ENCODE results near the gene SPINK8. TPM values are rescaled to one million over a fixed set of nuclear protein-coding genes. Genes with fewer than 3 reads are reported as not detected.
"Not testable (repeated sequence)": the region's sequence is repeated elsewhere in the genome, so short reads cannot be mapped to it uniquely, and the experiment has no call there.

The SPINK8 gene
- total RNA-seq, 1 donor from 2014 or later, result not detected

GRCh38 chr3:48280881-48281280, 52.6 kb downstream of the SPINK8 start:
- no peak for DNase-seq (ENCODE audit: low spot score)
- ATAC-seq, result no peak

DNA sequence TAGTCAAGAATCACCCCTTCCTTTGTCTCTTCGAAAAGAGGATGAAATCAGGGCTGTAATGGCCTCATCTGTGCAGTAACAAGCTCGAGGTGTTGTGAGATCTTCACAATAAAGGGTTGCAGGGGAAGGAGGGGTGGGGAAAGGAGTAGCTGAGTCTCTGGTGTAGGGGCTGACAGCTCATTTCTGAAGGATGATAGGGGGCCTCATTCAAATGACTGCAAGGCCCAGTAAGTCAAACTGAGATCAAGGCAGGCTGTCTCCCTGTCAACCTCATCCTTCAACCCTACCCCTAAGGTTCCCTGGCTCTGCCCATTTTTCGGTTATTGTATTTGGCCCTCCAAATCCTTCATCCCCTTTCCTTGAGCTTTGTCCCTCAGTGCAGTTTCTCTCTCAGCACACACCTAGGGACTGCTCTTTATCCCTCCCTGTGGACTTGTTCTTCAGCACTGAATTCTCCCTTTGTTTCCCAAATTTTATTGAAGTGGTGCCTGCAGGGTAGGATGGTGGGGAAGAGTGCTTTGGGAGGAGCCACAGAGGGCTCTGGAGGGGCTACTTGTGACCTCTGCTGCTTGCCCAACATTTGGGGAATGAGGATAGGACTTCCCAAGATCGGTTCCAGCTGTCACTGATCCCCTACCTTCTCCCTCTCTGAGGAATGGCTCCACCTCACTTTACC, 54.4 kb downstream of the SPINK8 start:
- DNase-seq (ENCODE audit: low spot score) (no peak), ATAC-seq (no peak)

- ATAC-seq (no peak), DNase-seq (ENCODE audit: low spot score) (no peak)
These were observed 56.4 kb downstream of the SPINK8 start for GRCh38 chr3:48276911-48277641.

GRCh38 chr3:48275287-48276027, 58.0 kb downstream of the SPINK8 start:
- no peak for ATAC-seq
- no peak for DNase-seq (ENCODE audit: low spot score)

DNA sequence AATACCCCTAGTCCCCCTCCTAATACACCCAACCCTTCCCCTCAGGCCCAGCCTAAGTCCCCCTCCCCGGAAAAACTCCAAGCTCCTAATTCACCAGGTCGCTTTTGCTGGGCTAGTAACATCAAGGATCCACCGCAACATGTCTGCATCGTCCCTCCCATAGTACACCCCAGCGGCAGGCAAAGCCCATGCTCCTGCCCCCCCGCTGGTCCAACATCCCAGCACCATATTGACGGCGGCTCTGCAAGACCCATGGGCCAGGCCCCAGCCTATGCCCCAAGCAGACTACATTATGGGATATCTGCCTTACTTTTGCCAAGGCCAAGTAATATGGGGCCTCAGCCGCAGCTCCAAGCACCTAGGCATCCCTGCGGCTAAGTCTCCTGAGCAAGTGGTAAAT, 59.0 kb downstream of the SPINK8 start:
- no peak for ATAC-seq

DNA sequence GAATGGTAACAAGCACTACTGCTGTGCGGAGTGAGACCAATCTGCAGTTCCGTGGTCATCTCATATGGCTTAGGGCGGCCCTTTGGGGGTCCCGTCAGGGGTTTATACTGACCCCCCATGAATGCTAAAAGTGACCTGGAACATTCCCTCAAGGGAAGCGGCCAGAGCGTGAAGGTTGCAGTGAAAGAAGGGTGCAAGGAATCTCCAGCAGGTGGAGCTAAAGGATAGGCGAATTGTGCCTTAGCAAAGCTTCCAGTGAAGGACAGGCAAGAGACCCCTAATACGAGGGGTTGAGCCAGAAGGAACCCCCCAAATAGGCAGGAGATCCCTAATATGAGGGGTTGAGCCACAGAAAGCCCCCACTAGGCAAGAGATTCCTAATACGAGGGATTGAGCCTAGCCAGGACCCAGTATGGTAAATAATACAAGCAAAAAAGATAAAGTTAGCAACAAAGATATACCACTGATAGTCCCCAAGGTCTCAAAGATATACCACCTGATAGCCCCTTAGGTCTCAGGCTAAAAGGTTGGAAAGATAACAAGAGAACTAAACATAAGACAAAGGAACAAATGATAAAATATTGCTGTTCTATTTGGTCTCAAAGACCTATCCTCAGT, 59.8 kb downstream of the SPINK8 start:
- ATAC-seq (peak; percentile 95), DNase-seq (ENCODE audit: low spot score) (peak; percentile 59)

More for the DNA sequence above, 59.0 kb downstream of the SPINK8 start:
- DNase-seq (ENCODE audit: low spot score), result no peak

- DNase-seq (ENCODE audit: low spot score), result no peak
- no peak for ATAC-seq
These were observed 61.5 kb downstream of the SPINK8 start for GRCh38 chr3:48271763-48272498.

- DNase-seq (ENCODE audit: low spot score); ATAC-seq: not testable (repeated sequence)
These were observed 62.2 kb downstream of the SPINK8 start for GRCh38 chr3:48271223-48271622.

- no peak for DNase-seq (ENCODE audit: low spot score)
- ATAC-seq, result no peak
These were observed 63.2 kb downstream of the SPINK8 start for GRCh38 chr3:48270306-48270705.

GRCh38 chr3:48269592-48269991, 63.9 kb downstream of the SPINK8 start:
- DNase-seq (ENCODE audit: low spot score) (no peak), ATAC-seq (no peak)

DNA sequence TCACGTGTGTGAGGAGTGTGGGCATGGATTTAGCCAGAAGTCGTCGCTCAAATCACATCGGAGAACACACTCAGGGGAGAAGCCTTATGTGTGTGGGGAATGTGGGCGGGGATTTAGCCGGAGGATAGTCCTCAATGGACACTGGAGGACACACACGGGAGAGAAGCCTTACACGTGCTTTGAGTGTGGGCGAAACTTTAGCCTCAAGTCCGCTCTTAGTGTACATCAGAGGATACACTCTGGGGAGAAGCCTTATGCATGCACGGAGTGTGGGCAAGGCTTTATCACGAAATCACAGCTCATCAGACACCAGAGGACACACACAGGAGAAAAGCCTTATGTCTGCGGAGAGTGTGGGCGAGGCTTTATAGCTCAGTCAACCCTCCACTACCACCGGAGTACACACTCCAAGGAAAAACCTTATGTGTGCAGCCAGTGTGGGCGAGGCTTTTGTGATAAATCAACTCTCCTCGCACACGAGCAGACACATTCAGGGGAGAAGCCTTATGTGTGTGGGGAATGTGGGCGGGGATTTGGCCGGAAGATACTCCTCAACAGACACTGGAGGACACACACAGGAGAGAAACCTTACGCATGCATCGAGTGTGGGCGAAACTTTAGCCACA, 64.4 kb downstream of the SPINK8 start:
- DNase-seq (ENCODE audit: low spot score), result no peak

DNA sequence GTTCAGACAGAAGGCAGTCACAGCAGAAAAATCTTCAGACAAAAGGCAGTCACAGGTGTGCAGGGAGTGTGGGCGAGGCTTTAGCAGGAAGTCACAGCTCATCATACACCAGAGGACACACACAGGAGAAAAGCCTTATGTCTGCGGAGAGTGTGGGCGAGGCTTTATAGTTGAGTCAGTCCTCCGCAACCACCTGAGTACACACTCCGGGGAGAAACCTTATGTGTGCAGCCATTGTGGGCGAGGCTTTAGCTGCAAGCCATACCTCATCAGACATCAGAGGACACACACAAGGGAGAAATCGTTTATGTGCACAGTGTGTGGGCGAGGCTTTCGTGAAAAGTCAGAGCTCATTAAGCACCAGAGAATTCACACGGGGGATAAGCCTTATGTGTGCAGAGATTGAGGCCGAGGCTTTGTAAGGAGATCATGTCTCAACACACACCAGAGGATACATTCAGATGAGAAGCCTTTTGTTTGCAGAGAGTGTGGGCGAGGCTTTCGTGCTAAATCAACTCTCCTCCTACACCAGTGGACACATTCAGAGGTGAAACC, 65.0 kb downstream of the SPINK8 start:
- no peak for DNase-seq (ENCODE audit: low spot score)
- peak; percentile 21 for ATAC-seq

More for the DNA sequence above, 64.4 kb downstream of the SPINK8 start:
- no peak for ATAC-seq

GRCh38 chr3:48267782-48268181, 65.7 kb downstream of the SPINK8 start:
- no peak for ATAC-seq
- no peak for DNase-seq (ENCODE audit: low spot score)

DNA sequence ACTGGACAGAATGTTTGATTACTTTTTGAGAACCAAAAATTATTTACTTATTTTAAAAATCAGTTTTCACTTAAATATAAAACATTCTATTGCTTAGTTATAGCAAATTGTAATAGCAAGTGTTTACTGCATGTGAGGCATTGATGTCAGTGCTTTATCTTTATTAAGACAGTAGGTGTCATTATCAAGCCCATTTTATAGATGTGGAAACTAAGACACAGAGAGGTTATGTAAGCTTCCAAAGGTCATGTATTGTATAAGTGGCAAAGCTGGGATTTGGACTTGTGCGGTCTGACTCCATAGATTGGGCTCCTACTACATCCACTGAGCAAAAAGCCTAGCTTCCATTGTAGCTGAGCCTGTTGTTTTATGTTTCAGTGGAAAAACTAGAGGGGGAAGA, 74.9 kb downstream of the SPINK8 start:
- ATAC-seq, result no peak
- no peak for DNase-seq (ENCODE audit: low spot score)

Other genes starting within 250 kb of the SPINK8 start
- 0.58 TPM for gene CDC25A, start 145.2 kb downstream of the SPINK8 start, total RNA-seq
- gene CAMP, start 110.2 kb downstream of the SPINK8 start, total RNA-seq, result 0.40 TPM
- gene ZNF589, start 92.6 kb downstream of the SPINK8 start, total RNA-seq, result 2.2 TPM
- 10.7 TPM for gene NME6, start 32.3 kb downstream of the SPINK8 start, total RNA-seq
- not detected for gene FBXW12, start 38.6 kb upstream of the SPINK8 start, total RNA-seq
- 142 TPM for gene PLXNB1, start 96.4 kb upstream of the SPINK8 start, total RNA-seq
- 9.2 TPM for gene CCDC51, start 106.5 kb upstream of the SPINK8 start, total RNA-seq
- 69.3 TPM for gene TMA7, start 106.6 kb upstream of the SPINK8 start, total RNA-seq
- 3.3 TPM for gene ATRIP, start 113.1 kb upstream of the SPINK8 start, total RNA-seq
- gene SHISA5, start 170.5 kb upstream of the SPINK8 start, total RNA-seq, result 97.9 TPM
- gene PFKFB4, start 223.1 kb upstream of the SPINK8 start, total RNA-seq, result 1.3 TPM
- gene UCN2, start 230.1 kb upstream of the SPINK8 start, total RNA-seq, result not detected